HG02981 (cell line): Measurements from ENCODE around the gene NANOGP8.
"Not testable (repeated sequence)": the region's sequence is repeated elsewhere in the genome, so short reads cannot be mapped to it uniquely, and the experiment has no call there.

Experiments used
- ATAC-seq: cut with Tn5 transposase; IDR thresholded peaks from one replicate; pipeline ENCODE4 v1.9.1; 2021; ENCODE audit warnings: mild to moderate bottlenecking, moderate library complexity; ENCODE audit not compliant: unreplicated experiment

The NANOGP8 gene

GRCh38 chr15:35098737-35099136, 13.6 kb upstream of the NANOGP8 start:
- ATAC-seq = no peak

GRCh38 chr15:35095941-35096340, 10.8 kb upstream of the NANOGP8 start:
- ATAC-seq = no peak

GRCh38 chr15:35092846-35093245, 7.8 kb upstream of the NANOGP8 start:
- no peak for ATAC-seq

DNA sequence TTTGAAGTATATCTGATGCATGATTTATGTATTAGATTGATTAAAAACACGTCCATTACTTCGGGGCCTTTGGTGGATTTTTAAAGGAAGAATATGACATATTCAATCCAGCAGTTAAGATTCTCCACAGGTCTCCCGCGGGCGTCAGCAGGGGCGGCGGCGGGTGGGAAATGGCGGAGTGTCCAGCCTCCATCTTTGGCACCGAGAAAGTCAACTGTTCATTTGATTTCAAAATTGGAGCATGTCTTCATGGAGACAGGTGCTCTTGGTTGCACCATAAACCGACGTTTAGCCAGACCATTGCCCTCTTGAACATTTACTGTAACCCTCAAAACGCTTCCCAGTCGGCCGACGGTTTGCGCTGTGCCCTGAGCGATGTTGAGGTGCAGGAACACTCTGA, 7.2 kb upstream of the NANOGP8 start:
- ATAC-seq = no peak

- ATAC-seq = no peak
Observed at GRCh38 chr15:35090104-35090807, 5.2 kb upstream of the NANOGP8 start.

- no peak for ATAC-seq
Observed at GRCh38 chr15:35089551-35089950, 4.5 kb upstream of the NANOGP8 start.

GRCh38 chr15:35088329-35088728, 3.2 kb upstream of the NANOGP8 start:
- no peak for ATAC-seq

- no peak for ATAC-seq
Observed at GRCh38 chr15:35087759-35088158, 2.7 kb upstream of the NANOGP8 start.

DNA sequence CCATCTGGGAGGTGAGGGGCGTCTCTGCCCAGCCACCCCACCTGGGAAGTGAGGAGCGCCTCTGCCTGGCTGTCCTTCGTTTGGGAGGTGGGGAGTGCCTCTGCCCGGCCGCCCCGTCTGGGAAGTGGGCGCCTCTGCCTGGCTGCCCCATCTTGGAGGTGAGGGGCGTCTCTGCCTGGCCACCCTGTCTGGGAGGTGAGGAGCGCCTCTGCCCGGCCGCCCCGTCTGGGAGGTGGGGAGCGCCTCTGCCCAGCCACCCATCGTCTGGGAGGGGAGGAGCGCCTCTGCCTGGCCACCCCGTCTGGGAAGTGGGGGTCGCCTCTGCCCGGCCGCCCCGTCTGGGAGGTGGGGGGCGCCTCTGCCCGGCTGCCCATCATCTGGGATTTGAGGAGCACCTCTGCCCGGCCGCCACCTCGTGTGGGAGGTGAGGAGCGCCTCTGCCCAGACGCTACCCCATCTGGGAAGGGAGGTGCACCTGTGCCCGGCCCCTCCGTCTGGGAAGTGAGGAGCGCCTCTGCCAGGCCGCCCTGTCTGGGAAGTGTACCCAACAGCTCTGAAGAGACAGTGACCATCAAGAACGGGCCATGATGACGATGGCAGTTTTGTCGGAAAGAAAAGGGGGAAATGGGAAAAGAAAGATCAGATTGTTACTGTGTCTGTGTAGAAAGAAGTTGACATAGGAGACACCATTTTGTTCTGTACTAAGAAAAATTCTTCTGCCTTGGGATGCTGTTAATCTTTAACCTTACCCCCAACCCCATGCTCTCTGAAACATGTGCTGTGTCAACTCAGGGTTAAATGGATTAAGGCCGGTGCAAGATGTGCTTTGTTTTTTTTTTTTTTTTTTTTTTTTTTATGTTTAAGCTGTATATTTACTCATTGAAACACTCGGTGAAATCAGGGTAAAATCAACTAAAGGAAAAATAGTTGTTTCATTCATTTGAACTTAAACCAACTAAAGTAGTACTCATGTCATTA, 2.4 kb downstream of the NANOGP8 start:
- ATAC-seq = not testable (repeated sequence)

DNA sequence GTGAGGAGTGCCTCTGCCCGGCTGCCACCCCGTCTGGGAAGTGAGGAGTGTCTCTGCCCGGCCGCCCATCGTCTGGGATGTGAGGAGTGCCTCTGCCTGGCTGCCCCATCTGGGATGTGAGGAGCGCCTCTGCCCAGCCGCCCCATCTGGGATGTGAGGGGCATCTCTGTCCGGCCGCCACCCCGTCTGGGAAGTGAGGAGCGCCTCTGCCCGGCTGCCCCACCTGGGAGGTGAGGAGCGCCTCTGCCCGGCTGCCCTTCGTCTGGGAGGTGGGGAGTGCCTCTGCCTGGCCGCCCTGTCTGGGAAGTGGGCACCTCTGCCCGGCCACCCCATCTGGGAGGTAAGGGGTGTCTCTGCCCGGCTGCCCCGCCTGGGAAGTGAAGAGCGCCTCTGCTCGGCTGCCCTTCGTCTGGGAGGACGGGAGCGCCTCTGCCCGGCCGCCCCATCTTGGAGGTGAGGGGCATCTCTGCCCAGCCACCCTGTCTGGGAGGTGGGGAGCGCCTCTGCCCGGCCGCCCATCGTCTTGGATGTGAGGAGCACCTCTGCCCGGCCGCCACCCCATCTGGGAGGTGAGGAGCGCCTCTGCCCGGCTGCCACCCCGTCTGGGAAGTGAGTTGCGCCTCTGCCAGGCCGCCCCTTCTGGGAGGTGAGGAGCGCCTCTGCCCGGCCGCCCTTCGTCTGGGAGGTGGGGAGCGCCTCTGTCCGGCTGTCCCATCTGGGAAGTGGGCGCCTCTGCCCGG, 3.3 kb downstream of the NANOGP8 start:
- not testable (repeated sequence) for ATAC-seq

- no peak for ATAC-seq
Observed at GRCh38 chr15:35080226-35080625, 4.9 kb downstream of the NANOGP8 start.

- no peak for ATAC-seq
Observed at GRCh38 chr15:35078221-35078915, 6.7 kb downstream of the NANOGP8 start.

DNA sequence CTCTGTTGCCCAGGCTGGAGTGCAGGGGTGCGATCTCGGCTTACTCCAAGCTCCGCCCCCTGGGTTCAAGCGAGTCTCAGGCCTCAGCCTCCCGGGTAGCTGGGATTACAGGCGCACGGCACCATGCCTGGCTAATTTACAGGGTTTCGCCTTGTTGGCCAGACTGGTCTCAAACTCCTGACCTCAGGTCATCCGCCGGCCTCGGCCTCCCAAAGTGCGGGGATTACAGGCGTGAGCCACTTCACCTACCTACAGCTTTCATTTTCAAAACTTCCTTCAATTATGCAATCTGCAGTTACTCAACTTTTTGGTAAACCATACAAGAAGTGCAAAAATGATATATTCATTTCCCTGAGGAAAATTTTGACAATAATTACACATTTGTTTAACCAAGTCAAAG, 14.0 kb downstream of the NANOGP8 start:
- ATAC-seq = no peak

GRCh38 chr15:35068846-35069475, 16.1 kb downstream of the NANOGP8 start:
- no peak for ATAC-seq

DNA sequence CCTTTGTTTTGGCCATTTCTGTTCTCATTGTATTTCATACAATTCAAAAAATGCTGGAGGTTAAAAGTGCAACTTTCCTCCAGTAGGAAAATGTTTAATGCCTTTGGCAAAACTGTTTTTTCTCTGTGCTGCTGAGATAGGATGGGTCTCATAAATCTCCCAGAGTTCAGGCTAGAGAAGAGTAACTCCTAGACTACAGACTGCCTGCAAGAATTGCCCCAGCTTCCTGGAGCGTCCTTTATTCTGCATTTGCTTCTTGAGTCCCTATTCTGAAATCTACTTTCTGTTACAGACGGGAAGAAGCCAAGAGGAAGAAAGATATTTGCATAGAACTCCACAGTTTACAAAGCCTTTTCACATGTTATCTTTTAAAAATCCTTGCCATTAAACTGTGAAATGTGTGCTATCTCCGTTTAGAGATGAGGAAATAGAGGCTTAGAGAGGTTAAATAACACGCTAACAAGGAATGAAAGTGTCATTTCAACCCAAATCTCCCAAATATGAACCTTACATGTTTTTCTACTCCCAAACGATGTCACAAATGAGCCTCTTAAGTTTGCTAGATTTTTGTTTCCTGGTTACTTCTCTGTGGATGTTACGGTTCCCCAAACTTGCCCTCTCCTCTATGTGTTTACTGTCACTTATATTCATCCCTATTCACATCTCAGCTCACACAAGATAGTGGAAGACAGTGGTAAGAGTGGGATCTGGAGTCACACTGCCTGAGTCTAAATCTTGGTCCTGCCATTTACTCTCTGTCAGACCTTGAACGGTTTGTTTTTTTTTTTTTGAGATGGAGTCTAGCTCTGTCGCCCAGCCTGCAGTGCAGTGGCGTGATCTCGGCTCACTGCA, 17.4 kb downstream of the NANOGP8 start:
- ATAC-seq = no peak

DNA sequence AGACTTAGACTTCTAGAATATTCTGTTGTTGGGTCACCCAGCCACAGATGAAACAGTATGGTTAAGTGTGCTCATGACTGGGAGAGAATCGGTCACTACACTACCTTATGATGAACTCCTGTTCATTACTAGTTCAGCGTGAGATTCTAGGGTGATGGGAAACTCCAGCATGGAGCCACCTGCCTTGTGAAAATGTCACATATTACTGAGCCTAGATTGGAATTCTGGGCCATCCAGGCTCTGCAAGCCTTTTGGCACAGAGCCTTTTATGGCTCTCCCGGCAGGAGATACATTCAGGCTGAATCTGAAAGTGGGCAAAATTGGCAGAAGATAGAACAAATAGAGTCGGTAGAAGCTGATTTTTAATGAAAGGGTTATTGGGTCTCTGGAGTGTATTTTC, 19.0 kb downstream of the NANOGP8 start:
- no peak for ATAC-seq

- no peak for ATAC-seq
Observed at GRCh38 chr15:35064576-35065190, 20.4 kb downstream of the NANOGP8 start.

- ATAC-seq = peak; percentile 23
Observed at GRCh38 chr15:35062738-35063099, 22.4 kb downstream of the NANOGP8 start.
